HG02623 (cell line): ENCODE data around the gene MZT2A.
"Not testable (repeated sequence)": the region's sequence is repeated elsewhere in the genome, so short reads cannot be mapped to it uniquely, and the experiment has no call there.

ENCODE experiments used
- ATAC-seq: cut with Tn5 transposase; IDR thresholded peaks from one replicate; pipeline ENCODE4 v1.9.1; 2021; ENCODE audit warnings: moderate library complexity; ENCODE audit not compliant: unreplicated experiment

The MZT2A gene

DNA sequence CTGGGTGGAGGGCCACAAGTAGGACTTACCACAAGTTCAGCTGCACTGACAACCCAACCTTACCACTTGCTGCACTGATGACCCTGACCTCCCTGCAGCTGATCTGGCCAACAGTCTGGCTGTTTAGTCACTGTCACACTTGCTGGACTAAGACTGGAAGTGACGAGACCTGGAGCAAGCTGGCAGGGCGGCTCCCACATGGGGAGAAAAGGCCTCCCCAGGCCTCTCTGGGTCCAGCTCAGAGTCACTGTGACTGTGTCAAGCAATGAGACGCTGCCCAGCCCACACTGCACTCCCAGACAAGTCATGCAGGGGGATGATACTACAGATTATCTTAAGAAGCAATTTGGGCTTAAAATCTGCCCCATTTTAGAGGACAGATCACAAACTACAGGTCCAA is 21.3 kb downstream of the MZT2A start:
- ATAC-seq: not testable (repeated sequence)

GRCh38 chr2:131467722-131468121 is 24.5 kb downstream of the MZT2A start:
- not testable (repeated sequence) for ATAC-seq

- ATAC-seq: not testable (repeated sequence)
Measured at GRCh38 chr2:131454914-131455313, 37.3 kb downstream of the MZT2A start.

DNA sequence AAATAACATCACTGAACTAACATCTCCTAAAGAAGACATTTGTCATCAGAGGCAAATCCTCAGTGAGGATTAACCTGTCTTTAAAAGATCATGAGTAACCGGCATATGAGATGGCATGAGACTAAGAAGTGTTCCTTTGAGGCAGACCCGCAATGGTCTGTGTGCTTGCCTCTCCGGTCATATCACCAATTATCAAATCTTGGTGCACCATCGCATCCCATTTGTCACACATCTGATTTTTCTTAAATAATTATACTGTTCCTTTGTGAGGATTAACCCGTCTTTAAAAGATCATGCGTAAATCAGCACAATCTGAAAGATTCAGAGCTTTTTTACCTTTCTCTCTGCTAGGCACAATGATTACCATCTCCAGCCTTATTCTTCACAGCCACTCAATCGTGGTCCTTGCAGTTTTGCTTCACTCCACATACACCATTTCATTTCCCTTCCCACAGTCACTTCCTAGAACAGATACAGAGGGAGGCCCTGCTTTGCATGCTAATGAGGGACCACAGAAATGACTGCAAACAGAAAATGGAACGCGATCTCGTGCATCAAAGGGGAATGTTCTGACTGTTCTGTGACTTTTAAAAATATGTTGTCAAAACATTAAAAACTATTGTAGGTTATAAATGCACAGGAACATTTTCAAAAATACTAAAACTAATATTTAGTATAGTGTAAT is 40.8 kb downstream of the MZT2A start:
- ATAC-seq: peak; percentile 86

- ATAC-seq: not testable (repeated sequence)
Measured at GRCh38 chr2:131447981-131448380, 44.2 kb downstream of the MZT2A start.

DNA sequence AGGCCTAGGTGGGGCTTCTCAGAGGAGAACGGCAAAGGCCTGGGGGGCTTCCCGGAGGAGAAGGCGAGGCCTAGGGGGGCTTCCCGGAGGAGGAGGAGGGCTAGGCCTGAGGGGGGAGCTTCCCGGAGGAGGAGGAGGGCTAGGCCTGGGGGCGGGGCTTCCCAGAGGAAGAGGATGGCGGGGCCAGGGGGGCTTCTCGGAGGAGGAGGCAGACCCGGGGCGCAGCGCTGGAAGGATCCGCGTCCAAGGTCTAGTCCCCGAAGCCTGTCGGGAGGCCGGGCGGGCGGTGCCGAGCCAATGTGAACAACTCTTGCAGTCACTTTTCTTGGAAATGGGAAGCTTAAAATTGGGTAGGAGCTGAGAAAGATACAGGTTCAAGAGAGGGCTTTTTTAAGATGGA is 46.3 kb downstream of the MZT2A start:
- ATAC-seq: no peak

DNA sequence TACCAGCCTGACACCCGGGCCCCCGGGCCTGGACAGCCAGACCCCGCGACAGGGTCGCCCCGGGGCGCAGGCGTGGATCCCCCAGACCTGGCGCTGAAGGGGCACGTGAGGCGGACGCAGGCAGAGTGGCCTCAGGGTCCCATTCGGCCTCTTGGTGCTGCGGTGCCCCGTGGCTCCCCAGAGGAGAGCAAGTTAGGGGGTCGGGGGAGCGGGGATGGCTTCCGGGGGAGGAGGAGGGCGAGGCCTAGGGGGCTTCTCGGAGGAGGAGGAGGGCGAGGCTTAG is 46.7 kb downstream of the MZT2A start:
- not testable (repeated sequence) for ATAC-seq

- not testable (repeated sequence) for ATAC-seq
Measured at GRCh38 chr2:131444736-131445514, 47.3 kb downstream of the MZT2A start.

GRCh38 chr2:131440742-131441468 is 51.3 kb downstream of the MZT2A start:
- not testable (repeated sequence) for ATAC-seq
